ENCODE results near the gene BRD4. TPM values are rescaled to one million over a fixed set of nuclear protein-coding genes. Genes with fewer than 3 reads are reported as not detected.

Gene BRD4
- total and polyA plus RNA-seq, 2 of the 13 experiments (the other 11 are each of a cell fraction or from before 2014, with no cell fraction given) = 10.5 to 11.4 TPM

DNA sequence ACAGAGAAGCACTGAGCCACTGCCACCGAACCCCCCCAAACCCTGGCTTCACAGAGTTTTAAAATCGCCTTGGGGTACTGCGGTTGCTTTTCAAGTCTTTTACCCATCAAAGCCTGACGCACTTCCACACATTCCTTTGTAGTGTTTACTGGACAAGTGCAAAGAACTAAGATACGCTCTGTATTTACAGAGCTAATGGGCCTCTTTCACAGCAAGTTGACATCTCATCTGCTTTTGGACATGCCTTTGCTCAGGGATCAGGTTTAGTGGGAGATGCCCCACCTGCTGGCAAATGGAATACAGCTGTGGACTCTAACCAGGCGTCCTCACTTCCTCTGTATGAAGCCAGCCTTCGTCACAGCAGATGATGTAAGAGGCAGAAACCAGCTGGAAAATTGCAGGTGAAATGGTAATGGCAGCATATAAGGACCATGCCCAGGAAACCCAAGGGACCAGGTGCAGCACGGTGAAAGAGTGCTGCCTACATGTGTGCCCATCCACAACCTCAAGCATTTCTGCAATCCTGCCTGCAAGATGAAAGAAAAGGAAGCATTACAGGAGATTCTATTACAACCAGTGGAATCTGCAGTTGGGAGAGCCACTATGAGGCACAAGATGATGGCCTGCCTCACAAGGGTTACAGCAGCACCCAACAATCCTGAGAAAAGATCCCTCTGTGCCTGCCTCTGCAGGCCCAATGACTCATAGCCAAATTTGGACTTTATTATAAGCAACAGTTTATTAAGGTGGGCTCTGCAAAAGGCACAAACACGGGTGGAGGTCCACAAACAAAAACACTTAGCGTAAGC lies 34.7 kb downstream of the BRD4 start (continued):
- TF ChIP-seq BORCS8-MEF2B (CRISPR knock-in tag; IDR thresholded peaks at IDR 0.05) (no peak), ZNF569 (CRISPR knock-in tag; IDR thresholded peaks at IDR 0.05; ENCODE audit: borderline replicate concordance) (no peak), REPIN1 (CRISPR knock-in tag; IDR thresholded peaks at IDR 0.05; ENCODE audit: borderline replicate concordance, low read depth) (peak; percentile 68; the same call in 1 of the 2 replicates), ZBTB8A (CRISPR knock-in tag; IDR thresholded peaks at IDR 0.05; ENCODE audit: borderline replicate concordance, low read depth) (no peak), ZNF205 (CRISPR knock-in tag; IDR thresholded peaks at IDR 0.05) (0 out of 2 replicates have a peak, but pooled peaks have one; percentile 77), ZNF724P (CRISPR knock-in tag; IDR thresholded peaks at IDR 0.05; ENCODE audit: borderline replicate concordance) (no peak), DR1 (CRISPR knock-in tag; IDR thresholded peaks at IDR 0.05) (0 out of 2 replicates have a peak, but pooled peaks have one; percentile 25), ZNF530 (CRISPR knock-in tag; IDR thresholded peaks at IDR 0.05; ENCODE audit: low read depth) (no peak)
- TF ChIP-seq, protein P1, sequence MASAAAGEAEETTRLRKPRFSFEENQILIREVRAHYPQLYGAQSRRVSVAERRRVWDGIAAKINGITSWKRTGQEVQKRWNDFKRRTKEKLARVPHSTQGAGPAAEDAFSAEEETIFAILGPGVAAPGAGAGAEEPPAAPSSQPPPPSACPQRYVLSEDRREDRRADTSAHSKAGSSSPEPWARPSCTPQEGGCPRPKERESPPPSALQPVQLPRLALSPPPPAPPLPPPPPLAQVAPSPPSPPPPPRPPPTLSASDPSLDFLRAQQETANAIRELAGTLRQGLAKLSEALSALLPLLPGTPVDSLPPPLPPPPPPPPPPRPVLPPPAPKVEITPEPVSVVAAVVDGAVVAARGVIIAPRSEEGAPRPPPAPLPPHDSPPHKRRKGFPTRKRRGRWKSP (CRISPR knock-in tag; IDR thresholded peaks at IDR 0.05) = no peak; the same call in none of the 2 replicates
- TF ChIP-seq, protein P2, sequence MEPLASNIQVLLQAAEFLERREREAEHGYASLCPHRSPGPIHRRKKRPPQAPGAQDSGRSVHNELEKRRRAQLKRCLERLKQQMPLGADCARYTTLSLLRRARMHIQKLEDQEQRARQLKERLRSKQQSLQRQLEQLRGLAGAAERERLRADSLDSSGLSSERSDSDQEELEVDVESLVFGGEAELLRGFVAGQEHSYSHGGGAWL (CRISPR knock-in tag; IDR thresholded peaks at IDR 0.05) = no peak
- TF ChIP-seq, protein P3, sequence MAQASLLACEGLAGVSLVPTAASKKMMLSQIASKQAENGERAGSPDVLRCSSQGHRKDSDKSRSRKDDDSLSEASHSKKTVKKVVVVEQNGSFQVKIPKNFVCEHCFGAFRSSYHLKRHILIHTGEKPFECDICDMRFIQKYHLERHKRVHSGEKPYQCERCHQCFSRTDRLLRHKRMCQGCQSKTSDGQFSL (CRISPR knock-in tag; IDR thresholded peaks at IDR 0.05) = peak; percentile 87
- TF ChIP-seq, protein P4, sequence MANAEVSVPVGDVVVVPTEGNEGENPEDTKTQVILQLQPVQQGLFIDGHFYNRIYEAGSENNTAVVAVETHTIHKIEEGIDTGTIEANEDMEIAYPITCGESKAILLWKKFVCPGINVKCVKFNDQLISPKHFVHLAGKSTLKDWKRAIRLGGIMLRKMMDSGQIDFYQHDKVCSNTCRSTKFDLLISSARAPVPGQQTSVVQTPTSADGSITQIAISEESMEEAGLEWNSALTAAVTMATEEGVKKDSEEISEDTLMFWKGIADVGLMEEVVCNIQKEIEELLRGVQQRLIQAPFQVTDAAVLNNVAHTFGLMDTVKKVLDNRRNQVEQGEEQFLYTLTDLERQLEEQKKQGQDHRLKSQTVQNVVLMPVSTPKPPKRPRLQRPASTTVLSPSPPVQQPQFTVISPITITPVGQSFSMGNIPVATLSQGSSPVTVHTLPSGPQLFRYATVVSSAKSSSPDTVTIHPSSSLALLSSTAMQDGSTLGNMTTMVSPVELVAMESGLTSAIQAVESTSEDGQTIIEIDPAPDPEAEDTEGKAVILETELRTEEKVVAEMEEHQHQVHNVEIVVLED (CRISPR knock-in tag; IDR thresholded peaks at IDR 0.05; ENCODE audit: borderline replicate concordance) = peak; percentile 46; the same call in 1 of the 2 replicates
- TF ChIP-seq, protein P5, sequence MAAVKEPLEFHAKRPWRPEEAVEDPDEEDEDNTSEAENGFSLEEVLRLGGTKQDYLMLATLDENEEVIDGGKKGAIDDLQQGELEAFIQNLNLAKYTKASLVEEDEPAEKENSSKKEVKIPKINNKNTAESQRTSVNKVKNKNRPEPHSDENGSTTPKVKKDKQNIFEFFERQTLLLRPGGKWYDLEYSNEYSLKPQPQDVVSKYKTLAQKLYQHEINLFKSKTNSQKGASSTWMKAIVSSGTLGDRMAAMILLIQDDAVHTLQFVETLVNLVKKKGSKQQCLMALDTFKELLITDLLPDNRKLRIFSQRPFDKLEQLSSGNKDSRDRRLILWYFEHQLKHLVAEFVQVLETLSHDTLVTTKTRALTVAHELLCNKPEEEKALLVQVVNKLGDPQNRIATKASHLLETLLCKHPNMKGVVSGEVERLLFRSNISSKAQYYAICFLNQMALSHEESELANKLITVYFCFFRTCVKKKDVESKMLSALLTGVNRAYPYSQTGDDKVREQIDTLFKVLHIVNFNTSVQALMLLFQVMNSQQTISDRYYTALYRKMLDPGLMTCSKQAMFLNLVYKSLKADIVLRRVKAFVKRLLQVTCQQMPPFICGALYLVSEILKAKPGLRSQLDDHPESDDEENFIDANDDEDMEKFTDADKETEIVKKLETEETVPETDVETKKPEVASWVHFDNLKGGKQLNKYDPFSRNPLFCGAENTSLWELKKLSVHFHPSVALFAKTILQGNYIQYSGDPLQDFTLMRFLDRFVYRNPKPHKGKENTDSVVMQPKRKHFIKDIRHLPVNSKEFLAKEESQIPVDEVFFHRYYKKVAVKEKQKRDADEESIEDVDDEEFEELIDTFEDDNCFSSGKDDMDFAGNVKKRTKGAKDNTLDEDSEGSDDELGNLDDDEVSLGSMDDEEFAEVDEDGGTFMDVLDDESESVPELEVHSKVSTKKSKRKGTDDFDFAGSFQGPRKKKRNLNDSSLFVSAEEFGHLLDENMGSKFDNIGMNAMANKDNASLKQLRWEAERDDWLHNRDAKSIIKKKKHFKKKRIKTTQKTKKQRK (IDR thresholded peaks at IDR 0.05; ENCODE audit: low read length) = no peak
